Hepatocyte (in vitro differentiated cells): ENCODE results near the gene LHX1. TPM values are rescaled to one million over a fixed set of nuclear protein-coding genes. Genes with fewer than 3 reads are reported as not detected.

Experiments used
- DNase-seq: peaks from one replicate; pipeline ENCODE4 v3.0.0-alpha.2; 2016; ENCODE audit warnings: low spot score
- H2AFZ ChIP-seq: fragments of 200-600 bp; sonication (generic); 2 replicates; pipeline ENCODE4 v1.6.0; 2016; ENCODE audit warnings: antibody characterized with exemption, mild to moderate bottlenecking
- H3K27ac ChIP-seq: fragments of 200-600 bp; sonication (generic); 2 replicates; pipeline ENCODE4 v1.5.1; 2016; ENCODE audit warnings: mild to moderate bottlenecking
- H3K27me3 ChIP-seq: fragments of 200-600 bp; sonication (generic); 2 replicates; pipeline ENCODE4 v1.6.1; 2016
- H3K36me3 ChIP-seq: fragments of 200-600 bp; sonication (generic); replicated peaks from 2 replicates; pipeline ENCODE4 v1.5.1; 2016; ENCODE audit warnings: low read depth; ENCODE audit not compliant: insufficient read depth
- H3K4me1 ChIP-seq: fragments of 200-600 bp; sonication (generic); 2 replicates; pipeline ENCODE4 v1.5.1; 2016; ENCODE audit warnings: mild to moderate bottlenecking, moderate library complexity; ENCODE audit not compliant: insufficient read depth
- H3K4me2 ChIP-seq: fragments of 200-600 bp; sonication (generic); 2 replicates; pipeline ENCODE4 v1.6.0; 2016
- H3K4me3 ChIP-seq: fragments of 200-600 bp; sonication (generic); 2 replicates; pipeline ENCODE4 v1.5.1; 2016; ENCODE audit warnings: mild to moderate bottlenecking
- H3K79me2 ChIP-seq: fragments of 200-600 bp; sonication (generic); 2 replicates; pipeline ENCODE4 v1.6.0; 2017; ENCODE audit warnings: mild to moderate bottlenecking
- H3K9me2 ChIP-seq: fragments of 200-600 bp; sonication (generic); replicated peaks from 2 replicates; pipeline ENCODE4 v1.6.0; 2017; ENCODE audit warnings: mild to moderate bottlenecking; ENCODE audit not compliant: insufficient read depth
- H3K9me3 ChIP-seq: fragments of 200-600 bp; sonication (generic); 2 replicates; pipeline ENCODE4 v1.5.1; 2016; ENCODE audit warnings: low read depth, mild to moderate bottlenecking
- H4K20me1 ChIP-seq: fragments of 200-600 bp; sonication (generic); 2 replicates; pipeline ENCODE4 v1.6.0; 2016; ENCODE audit warnings: mild to moderate bottlenecking; ENCODE audit not compliant: insufficient read depth, poor library complexity, severe bottlenecking
- CTCF ChIP-seq: fragments of 200-600 bp; sonication (generic); IDR thresholded peaks from 2 replicates; pipeline ENCODE4 v1.5.1; 2016; ENCODE audit warnings: antibody characterized with exemption, mild to moderate bottlenecking; ENCODE audit not compliant: poor library complexity
- EZH2 ChIP-seq: fragments of 200-600 bp; sonication (generic); IDR thresholded peaks from 2 replicates; pipeline ENCODE4 v1.6.1; 2016; ENCODE audit warnings: antibody characterized with exemption, mild to moderate bottlenecking, borderline replicate concordance
- EZH2phosphoT487 ChIP-seq: fragments of 200-600 bp; sonication (generic); IDR thresholded peaks from one replicate; pipeline ENCODE4 v1.6.1; 2018; ENCODE audit warnings: antibody characterized with exemption, mild to moderate bottlenecking, low read depth, moderate library complexity; ENCODE audit not compliant: unreplicated experiment, severe bottlenecking
- WGBS: methylation state at CpG from one replicate; pipeline ENCODE4 v1.1.6; 2016; ENCODE audit warnings: low lambda C conversion rate; ENCODE audit errors: missing lambda C conversion rate; 5-methylcytosine and 5-hydroxymethylcytosine counted together
- polyA plus RNA-seq: library from polyadenylated mRNA; unstranded; fragments of >200 nt; fragmentation: Nextera tagmentation; extraction: Ambion mirVana; gene quantifications from 2 replicates; pipeline ENCODE4 v1.2.1, GENCODE V29; 2016
- total RNA-seq: library from RNA; depleted of rRNA; stranded (reverse); fragments of >200 nt; gene quantifications from 2 replicates; pipeline ENCODE4 v1.2.3, GENCODE V29; 2014

LHX1 gene
- total and polyA plus RNA-seq, 2 experiments from 2014 or later = 0.35 TPM; not detected in 1

GRCh38 chr17:36920032-36921005 lies 17.0 kb upstream of the LHX1 start:
- Histone ChIP-seq H3K27me3 (peaks cover 4% of the 10 kb centered on the region), H3K4me3 (no peak overlapping the region), H3K9me3 (no peaks in the 10 kb centered on the region), H3K36me3 (no peaks in the 10 kb centered on the region), H2AFZ (no peak overlapping the region), H3K79me2 (no peaks in the 10 kb centered on the region), H4K20me1 (no peaks in the 10 kb centered on the region), H3K4me2 (no peak overlapping the region), H3K27ac (peak overlapping the region; percentile 28), H3K9me2 (no peaks in the 10 kb centered on the region), H3K4me1 (peaks cover 16% of the 10 kb centered on the region)
- 40% methylated on average over 18 of the region's 18 CpGs for WGBS
- TF ChIP-seq EZH2phosphoT487 = no peak
- no peak for TF ChIP-seq CTCF
- no peak for TF ChIP-seq EZH2
- no peak for DNase-seq

- Histone ChIP-seq H3K27me3 (peaks cover 9% of the 10 kb centered on the region), H2AFZ (no peak overlapping the region), H3K9me2 (no peaks in the 10 kb centered on the region)
Observed at GRCh38 chr17:36921095-36921851, 16.0 kb upstream of the LHX1 start.

GRCh38 chr17:36922175-36922574 lies 15.1 kb upstream of the LHX1 start:
- H3K9me3 ChIP-seq = no peaks in the 10 kb centered on the region
- no peaks in the 10 kb centered on the region for H3K36me3 ChIP-seq
- H2AFZ ChIP-seq = no peak overlapping the region
- H3K4me3 ChIP-seq = no peak overlapping the region
- no peak for TF ChIP-seq EZH2phosphoT487
- no peak for TF ChIP-seq EZH2
- TF ChIP-seq CTCF = no peak
- no peaks in the 10 kb centered on the region for H3K9me2 ChIP-seq
- H3K79me2 ChIP-seq = no peaks in the 10 kb centered on the region
- H3K27ac ChIP-seq = no peak overlapping the region
- peaks cover 16% of the 10 kb centered on the region for H3K4me1 ChIP-seq
- no peak for DNase-seq
- peaks cover 13% of the 10 kb centered on the region for H3K27me3 ChIP-seq
- H4K20me1 ChIP-seq = no peaks in the 10 kb centered on the region
- no peak overlapping the region for H3K4me2 ChIP-seq

More at GRCh38 chr17:36921095-36921851, 16.0 kb upstream of the LHX1 start:
- H3K27ac ChIP-seq = peak overlapping the region; percentile 46
- H4K20me1 ChIP-seq = no peaks in the 10 kb centered on the region
- no peaks in the 10 kb centered on the region for H3K9me3 ChIP-seq
- no peaks in the 10 kb centered on the region for H3K36me3 ChIP-seq
- peaks cover 16% of the 10 kb centered on the region for H3K4me1 ChIP-seq
- H3K79me2 ChIP-seq = no peaks in the 10 kb centered on the region
- 57% methylated on average over 7 of the region's 7 CpGs for WGBS
- no peak overlapping the region for H3K4me2 ChIP-seq
- DNase-seq = peak; percentile 75
- H3K4me3 ChIP-seq = no peak overlapping the region
- TF ChIP-seq EZH2 (no peak), EZH2phosphoT487 (no peak), CTCF (no peak)
